Breast epithelium (tissue), 3 donors: ENCODE measurements around the gene GPR35.

Experiments
- CTCF ChIP-seq, 3 donors: fragments of 450-650 bp; IDR thresholded peaks; one replicate each; pipeline ENCODE4 v1.5.1; 2016 to 2017; ENCODE audit warnings: antibody characterized with exemption in 3 of 3, mild to moderate bottlenecking in 3 of 3, moderate library complexity in 3 of 3
- POLR2A ChIP-seq: fragments of 450-650 bp; IDR thresholded peaks from one replicate; pipeline ENCODE4 v1.6.1; 2016; ENCODE audit warnings: antibody characterized with exemption, mild to moderate bottlenecking, moderate library complexity
- POLR2AphosphoS5 ChIP-seq, 3 donors: sonication (generic); formaldehyde crosslinking; IDR thresholded peaks; one replicate each; pipeline ENCODE4 v1.6.1; 2017; ENCODE audit warnings: antibody characterized with exemption in 3 of 3

GRCh38 chr2:240586198-240586918, 38.9 kb upstream of the GPR35 start, which contains the start of gene CAPN10:
- TF ChIP-seq POLR2A (no peak), CTCF (IDR thresholded peaks at IDR 0.05) (no peak), POLR2AphosphoS5 (IDR thresholded peaks at IDR 0.05) (peak in 2 of 3 donors; percentile 71 to 86)
